ENCODE data around the gene LETMD1.

GRCh38 chr12:51082561-51083125 is 34.5 kb downstream of the LETMD1 start:
- TF ChIP-seq CTCF (IDR thresholded peaks at IDR 0.05; ENCODE audit: low read length) (no peak), EZH2 (optimal IDR thresholded peaks at IDR 0.05; ENCODE audit: low read depth, low read length) (no peak), EZH2phosphoT487 (IDR thresholded peaks at IDR 0.05; ENCODE audit: low read length) (no peak)

All from MM.1S (cell line).